22Rv1 (cell line): ENCODE measurements around the gene PCDHB1.

Source experiments
- H3K27ac ChIP-seq: fragments of 450-650 bp; 2 replicates; pipeline ENCODE4 v1.5.1; 2017
- ZFX ChIP-seq: fragments of 450-650 bp; IDR thresholded peaks from 2 replicates; pipeline ENCODE4 v1.6.1; 2017; ENCODE audit warnings: antibody characterized with exemption, borderline replicate concordance
- TF ChIP-seq, protein P1 (sequence below): fragments of 450-650 bp; IDR thresholded peaks from 2 replicates; pipeline ENCODE4 v1.5.1; 2017; ENCODE audit warnings: mild to moderate bottlenecking

PCDHB1 gene

GRCh38 chr5:141040093-141040770, 10.9 kb upstream of the PCDHB1 start:
- TF ChIP-seq, protein P1, sequence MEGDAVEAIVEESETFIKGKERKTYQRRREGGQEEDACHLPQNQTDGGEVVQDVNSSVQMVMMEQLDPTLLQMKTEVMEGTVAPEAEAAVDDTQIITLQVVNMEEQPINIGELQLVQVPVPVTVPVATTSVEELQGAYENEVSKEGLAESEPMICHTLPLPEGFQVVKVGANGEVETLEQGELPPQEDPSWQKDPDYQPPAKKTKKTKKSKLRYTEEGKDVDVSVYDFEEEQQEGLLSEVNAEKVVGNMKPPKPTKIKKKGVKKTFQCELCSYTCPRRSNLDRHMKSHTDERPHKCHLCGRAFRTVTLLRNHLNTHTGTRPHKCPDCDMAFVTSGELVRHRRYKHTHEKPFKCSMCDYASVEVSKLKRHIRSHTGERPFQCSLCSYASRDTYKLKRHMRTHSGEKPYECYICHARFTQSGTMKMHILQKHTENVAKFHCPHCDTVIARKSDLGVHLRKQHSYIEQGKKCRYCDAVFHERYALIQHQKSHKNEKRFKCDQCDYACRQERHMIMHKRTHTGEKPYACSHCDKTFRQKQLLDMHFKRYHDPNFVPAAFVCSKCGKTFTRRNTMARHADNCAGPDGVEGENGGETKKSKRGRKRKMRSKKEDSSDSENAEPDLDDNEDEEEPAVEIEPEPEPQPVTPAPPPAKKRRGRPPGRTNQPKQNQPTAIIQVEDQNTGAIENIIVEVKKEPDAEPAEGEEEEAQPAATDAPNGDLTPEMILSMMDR, result peak; percentile 81
- TF ChIP-seq ZFX, result no peak
- H3K27ac ChIP-seq, result peak overlapping the region; percentile 95

DNA sequence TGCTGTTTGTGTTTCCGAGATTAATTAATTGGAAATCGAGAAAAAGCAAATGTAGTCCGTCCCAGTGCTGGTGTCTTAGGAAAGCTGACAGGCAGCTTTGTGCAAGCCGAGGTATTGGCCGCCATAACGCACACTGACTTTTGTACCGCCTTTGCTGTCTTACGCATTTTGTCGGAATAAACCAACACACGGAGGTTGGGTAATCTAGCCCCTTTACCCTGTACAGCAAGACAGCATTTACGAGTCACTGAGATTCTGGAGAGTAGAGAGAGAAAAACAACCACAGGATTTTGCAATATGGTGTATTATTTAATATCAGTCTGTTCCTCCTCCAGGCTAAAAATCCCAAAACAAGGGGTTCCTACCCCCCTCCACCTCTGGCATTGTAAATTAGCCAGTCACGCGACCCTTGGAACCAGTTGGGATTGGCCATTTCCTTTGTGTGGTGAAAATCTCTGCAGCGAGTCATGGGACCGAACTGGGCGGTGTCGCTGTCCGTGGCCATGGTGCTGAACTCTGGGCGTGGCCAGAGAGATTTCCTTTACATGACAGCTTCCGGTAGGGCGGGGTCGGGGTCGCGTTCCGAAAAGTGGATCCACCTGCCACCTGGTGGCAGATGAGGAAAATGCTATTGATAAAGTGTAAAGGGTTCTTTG, 10.3 kb upstream of the PCDHB1 start:
- H3K27ac ChIP-seq, result peak overlapping the region; percentile 95
- TF ChIP-seq ZFX, result no peak
- TF ChIP-seq, protein P1, result peak; percentile 79

DNA sequence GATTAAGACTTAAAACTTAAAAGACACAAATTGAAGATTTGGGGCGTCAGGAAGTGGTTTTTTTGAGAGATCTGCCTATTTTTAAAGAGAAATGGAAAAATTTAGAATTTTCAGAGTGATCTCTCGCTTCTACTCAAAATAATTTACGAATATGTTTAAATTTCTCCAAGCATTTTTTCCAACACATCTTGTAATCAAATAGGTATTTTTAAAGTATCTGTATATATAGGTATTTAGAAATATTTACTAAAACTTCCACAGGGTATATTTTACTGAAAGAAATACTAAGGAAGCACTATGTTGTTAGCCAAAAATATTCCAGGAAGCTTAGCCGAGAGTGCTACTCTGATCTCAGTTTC, 9.8 kb upstream of the PCDHB1 start:
- no peak overlapping the region for H3K27ac ChIP-seq
- no peak for TF ChIP-seq ZFX
- TF ChIP-seq, protein P1, result peak; percentile 38

DNA sequence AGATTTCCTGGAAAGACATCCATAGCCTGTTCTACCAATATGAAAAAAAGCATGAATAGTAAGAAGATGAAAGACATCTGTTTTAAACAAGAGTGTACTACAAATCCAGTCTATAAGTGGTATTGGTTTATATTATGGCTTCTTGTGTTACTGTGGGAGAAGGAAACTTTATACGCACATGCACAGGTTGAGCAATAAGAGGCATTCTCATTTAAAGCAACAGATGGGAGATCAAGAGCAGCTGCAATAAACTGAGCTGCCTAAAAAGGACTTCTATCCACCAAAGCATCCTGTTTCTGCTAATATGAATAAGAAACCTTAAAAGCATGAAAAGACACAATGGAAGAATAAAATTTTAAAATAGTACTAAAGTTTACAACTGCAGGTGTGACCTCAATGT, 8.6 kb upstream of the PCDHB1 start:
- TF ChIP-seq ZFX, result no peak
- TF ChIP-seq, protein P1, result no peak
- no peak overlapping the region for H3K27ac ChIP-seq

DNA sequence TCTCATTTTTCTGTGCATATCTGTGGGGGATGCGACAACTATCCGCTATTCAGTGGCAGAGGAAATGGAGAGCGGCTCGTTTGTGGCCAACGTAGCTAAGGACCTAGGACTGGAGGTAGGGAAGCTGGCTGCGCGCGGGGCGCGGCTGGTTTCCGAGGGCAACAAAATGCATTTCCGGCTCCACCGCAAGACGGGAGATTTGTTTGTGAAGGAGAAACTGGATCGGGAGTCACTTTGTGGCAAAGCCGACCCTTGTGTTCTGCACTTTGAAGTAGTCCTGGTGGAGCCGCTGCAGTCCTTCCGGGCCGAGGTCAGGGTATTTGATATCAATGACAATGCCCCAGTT, 320 bp downstream of the PCDHB1 start:
- H3K27ac ChIP-seq, result peak overlapping the region; percentile 58
- TF ChIP-seq ZFX, result no peak
- TF ChIP-seq, protein P1, result no peak

GRCh38 chr5:141077826-141078225, 26.7 kb downstream of the PCDHB1 start:
- TF ChIP-seq, protein P1, result no peak
- no peak for TF ChIP-seq ZFX

DNA sequence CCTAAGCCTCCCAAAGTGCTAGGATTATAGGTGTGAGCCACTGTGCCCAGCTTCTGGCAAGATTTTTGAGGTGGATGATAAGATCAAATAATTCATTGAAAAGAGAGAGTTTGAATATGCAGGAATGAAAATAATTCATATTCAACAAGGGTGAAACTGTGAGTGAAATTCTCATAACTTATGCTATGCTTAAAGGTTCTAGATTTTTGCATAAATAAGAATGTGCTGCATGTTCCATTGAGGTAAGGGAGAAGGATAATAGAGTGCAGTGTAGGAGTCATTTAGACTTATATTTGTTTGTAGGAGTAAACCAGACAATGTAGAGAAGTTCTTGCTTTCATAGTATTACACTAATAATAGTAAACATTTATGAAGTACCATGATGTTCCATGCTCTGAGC, 31.1 kb downstream of the PCDHB1 start:
- no peak overlapping the region for H3K27ac ChIP-seq
- TF ChIP-seq, protein P1, result no peak
- no peak for TF ChIP-seq ZFX

More at GRCh38 chr5:141077826-141078225, 26.7 kb downstream of the PCDHB1 start:
- H3K27ac ChIP-seq, result no peak overlapping the region
